ENCODE data around the gene NRG2.

The NRG2 gene

DNA sequence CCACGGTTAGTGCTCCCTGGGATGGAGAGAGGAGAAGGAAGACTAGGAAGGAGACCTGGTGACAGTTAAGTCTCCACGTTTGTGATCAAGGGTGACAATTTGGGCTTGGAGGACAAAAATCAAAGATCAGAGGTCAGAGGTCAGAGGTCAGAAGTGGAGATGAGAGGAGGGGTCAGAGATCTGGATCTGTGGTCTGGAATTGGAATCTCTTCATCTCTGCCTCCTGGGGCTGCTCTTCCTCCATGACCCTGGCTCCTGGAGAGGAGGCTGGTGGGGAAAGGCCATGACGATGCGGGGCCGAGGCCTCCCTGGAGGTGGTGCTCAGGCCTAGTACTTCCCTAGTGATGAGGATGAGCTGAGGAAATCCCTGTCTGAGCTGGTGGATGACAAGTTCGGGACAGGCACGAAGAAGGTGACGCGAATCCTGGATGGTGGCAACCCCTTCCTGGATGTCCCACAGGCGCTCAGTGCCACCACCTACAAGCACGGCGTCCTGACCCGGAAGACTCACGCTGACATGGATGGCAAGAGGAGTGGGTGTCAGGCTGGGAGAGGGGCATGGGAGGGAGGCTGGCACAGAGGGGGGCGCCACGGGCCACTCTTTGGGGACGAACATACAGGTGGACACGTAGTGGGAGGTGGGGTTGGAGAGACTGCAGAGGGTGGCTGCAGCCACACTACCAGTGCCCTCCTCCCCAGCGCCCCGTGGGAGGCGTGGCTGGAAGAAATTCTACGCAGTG, 206.5 kb downstream of the NRG2 start:
- DNase-seq (ENCODE audit: low spot score), result no peak

GRCh38 chr5:139835656-139836055, 207.4 kb downstream of the NRG2 start:
- DNase-seq (ENCODE audit: low spot score), result no peak

DNA sequence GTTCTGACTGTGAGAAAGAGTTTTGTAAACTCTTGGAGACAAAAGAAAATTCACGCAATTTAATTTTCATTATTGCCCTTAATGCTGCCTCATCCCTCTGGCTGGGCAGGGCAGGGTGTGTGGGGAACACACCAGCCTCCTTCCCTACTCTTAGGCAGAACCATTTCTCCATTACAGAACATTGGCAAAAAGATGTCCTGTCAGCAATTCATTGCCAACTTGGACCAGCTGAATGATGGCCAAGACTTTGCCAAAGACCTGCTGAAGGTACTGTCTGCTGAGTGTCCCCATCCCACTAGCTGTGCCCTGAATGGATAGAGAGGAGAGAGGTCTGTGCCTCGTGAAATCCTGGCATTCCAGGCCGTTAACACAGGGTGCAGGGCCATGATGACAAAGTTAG, 209.6 kb downstream of the NRG2 start:
- DNase-seq (ENCODE audit: low spot score), result no peak

DNA sequence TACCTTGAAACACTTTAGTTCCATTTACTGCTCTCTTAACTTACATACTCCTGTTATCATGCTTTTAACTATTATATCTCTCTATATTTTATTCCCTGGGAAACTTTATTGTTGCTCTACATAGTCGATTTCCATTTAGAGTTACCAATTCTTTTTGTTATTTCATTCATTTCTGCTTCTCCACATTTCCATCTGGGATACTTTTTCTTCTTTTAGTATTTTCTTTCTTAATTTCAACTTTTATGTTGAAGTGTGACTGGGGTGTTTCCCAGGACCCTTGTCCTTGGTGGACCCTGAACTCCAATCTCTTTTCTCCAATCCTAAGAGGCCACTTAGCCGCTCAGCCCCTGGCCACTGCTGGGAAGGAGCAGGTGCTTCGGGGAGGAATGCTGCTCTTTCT, 211.5 kb downstream of the NRG2 start:
- no peak for DNase-seq (ENCODE audit: low spot score)

DNA sequence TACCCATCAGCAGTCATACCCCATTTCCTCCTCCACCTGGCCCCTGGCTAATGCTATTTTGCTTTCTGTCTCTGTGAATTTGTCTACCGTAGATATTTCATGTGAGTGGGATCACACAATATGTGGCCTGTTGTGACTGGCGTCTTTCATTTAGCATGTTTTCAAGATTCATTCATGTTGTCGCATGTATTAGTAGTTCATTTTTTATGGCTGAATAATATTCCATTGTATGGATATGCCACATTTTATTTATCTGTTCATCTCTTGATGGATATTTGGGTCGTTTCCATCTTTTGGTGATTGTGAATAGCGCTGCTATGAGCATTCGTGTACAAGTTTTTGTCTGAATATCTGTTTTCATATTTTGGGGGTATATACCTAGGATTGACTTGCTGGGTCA, 213.6 kb downstream of the NRG2 start:
- DNase-seq (ENCODE audit: low spot score), result no peak

DNA sequence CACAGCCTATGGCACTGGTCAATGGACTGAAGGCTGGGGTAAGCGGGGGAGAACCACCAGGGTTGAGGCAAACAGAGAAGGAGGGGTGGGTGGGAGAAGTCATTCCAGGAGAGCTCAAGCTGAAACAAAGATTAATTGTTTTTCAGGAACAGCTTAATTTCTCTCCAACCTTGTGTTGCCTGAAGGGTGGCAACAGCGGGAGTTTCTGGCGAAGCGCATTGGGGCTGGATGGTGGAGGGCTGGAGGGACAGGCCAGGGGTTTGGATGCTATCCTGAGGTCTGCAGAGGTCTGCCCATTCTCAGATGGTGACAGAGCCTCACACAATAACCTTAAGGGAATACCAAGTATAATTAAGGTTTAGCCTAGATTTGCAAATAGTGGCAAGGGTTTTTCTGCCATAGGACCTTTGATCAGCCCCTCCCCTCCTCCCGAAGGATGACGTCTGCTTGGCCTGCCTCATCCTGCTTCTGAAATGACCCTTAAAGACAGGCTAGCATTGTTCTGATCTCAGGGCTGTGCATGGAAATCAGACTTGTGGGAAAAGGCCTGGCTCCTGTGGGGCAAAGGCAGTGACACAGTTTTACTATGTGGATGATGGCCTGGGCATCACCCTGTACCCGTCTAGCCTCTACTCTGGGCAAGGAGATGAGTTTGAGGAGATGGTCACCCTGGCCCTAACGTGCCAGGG, 214.7 kb downstream of the NRG2 start:
- DNase-seq (ENCODE audit: low spot score), result no peak

DNA sequence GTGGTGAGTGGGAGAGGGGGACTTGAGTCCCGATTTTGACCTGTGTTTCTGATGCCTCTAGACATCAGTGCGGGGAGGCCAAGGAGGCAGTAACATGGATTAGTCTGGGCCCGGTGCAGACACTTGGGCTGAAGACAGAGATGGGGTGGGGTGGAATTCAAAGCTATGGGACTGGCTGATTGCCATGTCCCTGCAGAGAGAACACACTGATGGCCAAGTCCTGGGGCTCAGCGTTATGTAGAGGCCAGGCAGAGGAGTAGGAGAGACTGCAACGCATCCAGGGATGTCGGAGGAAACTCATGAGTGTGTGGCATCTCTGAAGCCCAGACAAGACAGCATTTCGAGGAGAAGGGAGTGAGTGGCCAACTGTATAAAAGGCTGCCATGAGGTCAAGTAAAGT, 217.4 kb downstream of the NRG2 start:
- DNase-seq (ENCODE audit: low spot score), result no peak

DNA sequence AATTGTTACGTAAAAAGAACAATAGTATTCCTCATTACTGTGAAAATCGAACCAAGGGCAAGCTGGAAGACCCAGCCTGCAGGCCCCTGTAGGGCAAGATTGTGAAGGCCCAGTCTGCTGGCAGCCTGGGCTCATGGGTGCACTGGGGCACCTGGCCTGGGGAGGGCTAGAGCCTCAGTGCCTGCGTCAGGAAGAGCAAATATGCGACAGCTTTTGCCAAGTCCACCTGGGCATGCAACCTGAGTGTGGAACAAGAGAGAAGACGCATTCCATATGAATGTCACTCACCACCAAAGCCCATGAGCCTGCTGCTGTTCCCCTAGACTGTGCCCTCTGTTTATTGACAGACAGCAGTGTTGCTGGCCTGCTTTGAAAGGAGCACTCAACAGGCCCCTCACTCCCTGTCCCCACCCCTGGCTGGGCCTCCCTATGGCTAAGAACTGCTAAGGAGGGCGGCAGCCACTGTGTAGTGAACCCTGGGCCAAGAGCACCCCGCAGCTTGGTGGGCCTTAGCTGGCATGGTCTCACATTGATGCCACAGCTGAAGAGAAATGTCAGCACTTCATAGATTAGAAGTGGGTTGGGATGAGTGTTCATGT, 219.2 kb downstream of the NRG2 start:
- no peak for DNase-seq (ENCODE audit: low spot score)

GRCh38 chr5:139822553-139823425, 220.3 kb downstream of the NRG2 start:
- DNase-seq (ENCODE audit: low spot score), result no peak

GRCh38 chr5:139821806-139822552, 221.1 kb downstream of the NRG2 start:
- DNase-seq (ENCODE audit: low spot score), result no peak

DNA sequence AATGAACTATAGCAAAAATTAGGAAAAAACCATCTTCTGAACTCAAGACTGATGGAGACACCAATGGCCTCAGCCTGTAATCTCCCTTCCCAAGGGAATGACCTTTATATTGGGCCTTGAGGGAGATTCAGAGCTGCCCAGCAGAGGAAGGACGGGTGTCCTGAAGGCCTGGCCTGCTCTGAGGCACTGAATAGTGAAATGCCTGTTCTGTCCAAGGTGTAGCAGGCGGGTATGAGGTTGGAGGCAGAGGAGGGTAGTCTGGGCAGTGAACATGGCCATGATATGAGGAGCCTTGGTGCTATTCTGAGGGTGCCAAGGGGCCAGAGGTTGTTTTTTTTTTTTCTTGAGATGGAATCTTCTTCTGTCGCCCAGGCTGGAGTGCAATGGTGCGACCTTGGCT, 222.5 kb downstream of the NRG2 start:
- no peak for DNase-seq (ENCODE audit: low spot score)

DNA sequence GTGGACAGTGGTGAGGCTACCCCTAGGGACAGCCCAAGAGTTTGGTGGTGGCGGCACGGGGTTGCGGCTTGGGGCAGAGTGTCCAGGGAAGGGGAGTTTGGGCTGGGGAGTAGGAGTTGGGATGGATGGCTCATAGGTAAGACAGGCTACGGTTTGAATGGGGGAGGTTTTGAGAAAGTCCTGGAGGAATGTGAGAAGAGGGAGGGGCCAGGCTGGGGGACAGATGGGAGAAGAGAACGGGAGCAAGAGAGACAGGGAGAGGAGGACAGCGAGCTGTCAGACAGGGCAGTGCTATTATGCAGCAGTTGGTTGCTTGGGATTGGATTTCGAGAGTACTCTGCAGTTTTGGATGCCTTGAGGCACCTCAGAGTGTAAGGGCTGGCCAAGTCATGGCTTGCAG, 223.0 kb downstream of the NRG2 start:
- no peak for DNase-seq (ENCODE audit: low spot score)

DNA sequence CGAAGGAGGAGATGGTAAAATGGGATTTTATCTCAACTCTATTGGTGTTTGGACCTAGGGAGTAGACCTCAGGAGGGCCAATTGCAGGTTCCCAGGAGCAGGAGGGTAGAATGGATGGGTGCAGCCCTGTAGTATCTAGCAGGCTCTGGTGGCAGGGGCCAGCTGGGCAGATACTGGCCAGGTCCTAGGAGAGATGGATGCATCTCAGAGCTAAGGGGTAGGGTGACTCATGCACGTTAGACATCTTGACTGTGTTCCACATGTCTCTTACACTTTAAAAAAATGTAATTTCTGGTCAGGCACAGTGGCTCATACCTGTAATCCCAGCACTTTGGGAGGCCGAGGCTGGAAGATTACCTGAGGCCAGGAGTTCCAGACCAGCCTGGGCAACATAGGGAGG, 225.1 kb downstream of the NRG2 start:
- no peak for DNase-seq (ENCODE audit: low spot score)

DNA sequence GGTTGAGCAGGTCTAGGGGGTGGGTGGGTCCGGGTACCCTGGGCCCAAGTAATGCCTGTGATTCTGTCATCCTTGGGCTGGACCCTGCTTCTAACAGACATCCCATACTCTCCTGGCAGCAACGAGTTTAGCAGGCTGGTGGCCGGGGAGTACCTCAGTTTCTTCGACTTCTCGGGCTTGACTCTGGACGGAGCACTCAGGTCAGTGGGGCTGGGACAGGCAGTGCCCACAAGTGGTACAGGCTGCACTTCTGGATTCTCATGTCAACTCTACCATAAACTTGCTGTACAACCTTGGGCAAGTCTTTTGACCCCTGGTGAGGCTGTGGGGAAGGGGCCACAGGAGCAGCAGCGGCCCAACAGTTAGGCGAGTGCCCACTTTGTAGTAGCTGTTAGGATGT, 225.7 kb downstream of the NRG2 start:
- no peak for DNase-seq (ENCODE audit: low spot score)

GRCh38 chr5:139816566-139816965, 226.5 kb downstream of the NRG2 start:
- no peak for DNase-seq (ENCODE audit: low spot score)

DNA sequence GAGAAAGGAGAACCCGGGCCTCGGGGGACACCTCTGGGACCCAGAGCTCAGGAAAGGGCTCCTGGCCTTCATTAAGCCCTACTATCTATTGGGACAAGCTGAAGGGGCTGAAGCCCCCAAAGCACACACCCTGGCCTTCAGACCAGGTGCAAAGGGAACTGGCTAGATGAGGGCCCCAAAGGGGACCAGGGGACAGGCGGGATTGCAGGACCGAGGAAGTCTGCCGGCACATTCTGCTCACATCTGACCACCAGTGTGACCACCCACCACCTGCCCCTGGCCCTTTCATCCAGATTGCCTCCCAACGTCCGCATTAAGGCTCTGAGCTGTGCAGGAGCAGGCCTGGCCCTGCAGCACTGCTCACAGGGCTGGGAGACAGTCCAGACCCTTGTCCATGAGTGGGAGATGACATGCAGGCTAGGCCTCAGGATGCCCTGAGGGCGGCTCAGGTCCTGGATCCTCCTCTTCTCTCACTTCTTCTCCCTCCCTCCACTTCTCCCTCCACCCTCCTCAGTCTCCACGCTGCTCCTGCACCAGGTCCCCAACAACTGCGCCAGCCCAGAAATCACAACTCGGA, 228.3 kb downstream of the NRG2 start:
- DNase-seq (ENCODE audit: low spot score), result no peak

GRCh38 chr5:139814191-139814601, 228.9 kb downstream of the NRG2 start:
- no peak for DNase-seq (ENCODE audit: low spot score)

- DNase-seq (ENCODE audit: low spot score), result no peak
Observed at GRCh38 chr5:139812836-139813805, 230.0 kb downstream of the NRG2 start.

DNA sequence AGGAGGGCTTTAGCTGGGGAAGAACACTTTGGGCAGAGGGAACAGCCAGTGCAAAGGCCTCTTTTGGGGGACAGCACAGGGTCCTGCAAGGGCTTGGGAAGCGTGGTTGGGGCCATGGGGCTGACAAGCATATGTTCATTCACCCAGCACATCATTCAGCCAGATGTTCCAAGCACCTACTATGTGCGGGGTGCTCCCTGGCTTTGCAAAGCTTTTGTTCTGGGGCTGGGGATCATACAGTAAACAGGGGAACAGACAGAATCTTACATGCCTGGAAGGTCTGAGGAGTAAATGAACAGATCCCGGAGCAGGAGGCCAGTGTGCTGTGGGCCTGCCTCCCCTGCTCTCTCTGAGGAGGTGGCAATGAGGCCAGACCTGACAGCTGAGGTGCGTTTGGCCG, 230.8 kb downstream of the NRG2 start:
- DNase-seq (ENCODE audit: low spot score), result no peak

GRCh38 chr5:139811274-139811607, 231.9 kb downstream of the NRG2 start:
- no peak for DNase-seq (ENCODE audit: low spot score)
